Effector memory CD8-positive, alpha-beta T cell (primary cell): ENCODE results near the gene CADM4.
"Not testable (repeated sequence)": the region's sequence is repeated elsewhere in the genome, so short reads cannot be mapped to it uniquely, and the experiment has no call there.

Experiments
- ATAC-seq: fragments of 150-1000 bp; cut with Tn5 transposase; replicated peaks from 2 replicates; pipeline ENCODE4 v1.10.0; 2021; ENCODE audit warnings: mild to moderate bottlenecking, moderate library complexity
- DNase-seq, 3 experiments: peaks; one replicate each; pipeline ENCODE4 v3.0.0; 2021
- H3K27ac Mint-ChIP-seq, 2 donors: one replicate each; pipeline ENCODE4 v1.8.0; 2022; ENCODE audit warnings: mild to moderate bottlenecking in 2 of 2, mixed read lengths in 2 of 2, moderate library complexity in 2 of 2
- H3K27me3 Mint-ChIP-seq, 2 donors: one replicate each; pipeline ENCODE4 v1.8.0; 2022; ENCODE audit warnings: mixed read lengths in 2 of 2
- H3K36me3 Mint-ChIP-seq: one replicate; pipeline ENCODE4 v1.8.0; 2022; ENCODE audit warnings: mild to moderate bottlenecking, moderate library complexity, mixed read lengths; ENCODE audit not compliant: insufficient read depth
- H3K4me1 Mint-ChIP-seq, 2 donors: one replicate each; pipeline ENCODE4 v1.8.0; 2022; ENCODE audit warnings: low read depth in 2 of 2, mixed read lengths in 2 of 2
- H3K4me3 Mint-ChIP-seq, 2 donors: one replicate each; pipeline ENCODE4 v1.8.0; 2022; ENCODE audit warnings: mild to moderate bottlenecking in 2 of 2, mixed read lengths in 2 of 2, moderate library complexity in 2 of 2
- H3K9me3 Mint-ChIP-seq, 2 donors: one replicate each; pipeline ENCODE4 v1.8.0; 2022; ENCODE audit warnings: mixed read lengths in 2 of 2

The CADM4 gene

GRCh38 chr19:43652546-43652874, 12.9 kb upstream of the CADM4 start:
- Mint-ChIP-seq H3K4me3 (no peak overlapping the region), H3K36me3 (peaks cover 24% of the 10 kb centered on the region), H3K27me3 (no peaks in the 10 kb centered on the region), H3K9me3 (no peaks in the 10 kb centered on the region), H3K4me1 (no peaks in the 10 kb centered on the region), H3K27ac (no peak overlapping the region)
- no peak for ATAC-seq
- no peak for DNase-seq

GRCh38 chr19:43651758-43652545, 12.3 kb upstream of the CADM4 start:
- H3K4me3 Mint-ChIP-seq: no peak overlapping the region
- H3K36me3 Mint-ChIP-seq: peaks cover 29% of the 10 kb centered on the region
- H3K27me3 Mint-ChIP-seq: no peaks in the 10 kb centered on the region
- H3K4me1 Mint-ChIP-seq: no peaks in the 10 kb centered on the region
- no peak overlapping the region for H3K27ac Mint-ChIP-seq
- DNase-seq (peak in 1 of 3 experiments; percentile 26), ATAC-seq (peak; percentile 45)
- no peaks in the 10 kb centered on the region for H3K9me3 Mint-ChIP-seq

DNA sequence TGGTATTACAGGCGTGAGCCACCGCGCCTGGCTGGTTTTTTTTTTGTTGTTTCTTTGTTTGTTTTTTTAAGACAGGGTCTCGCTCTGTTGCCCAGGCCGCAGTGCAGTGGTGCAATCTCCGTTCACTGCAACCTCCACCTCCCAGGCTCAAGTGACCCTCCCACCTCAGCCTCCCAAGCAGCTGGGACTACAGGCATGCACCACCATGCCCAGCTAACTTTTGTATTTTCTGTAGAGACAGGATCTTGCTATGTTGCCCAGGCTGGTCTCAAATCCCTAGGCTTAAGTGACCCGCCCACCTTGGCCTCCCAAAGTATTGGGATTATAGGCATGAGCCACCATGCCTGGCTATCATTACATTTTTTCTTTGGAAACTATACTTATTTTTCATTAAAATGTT, 10.6 kb upstream of the CADM4 start:
- ATAC-seq, H3K9me3 Mint-ChIP-seq, H3K4me3 Mint-ChIP-seq, H3K27ac Mint-ChIP-seq, DNase-seq, H3K27me3 Mint-ChIP-seq, H3K4me1 Mint-ChIP-seq: not testable (repeated sequence)
- peaks cover 23% of the 10 kb centered on the region for H3K36me3 Mint-ChIP-seq

GRCh38 chr19:43649514-43649913, 9.9 kb upstream of the CADM4 start:
- no peak overlapping the region for H3K4me3 Mint-ChIP-seq
- H3K36me3 Mint-ChIP-seq: peaks cover 20% of the 10 kb centered on the region
- no peaks in the 10 kb centered on the region for H3K4me1 Mint-ChIP-seq
- no peaks in the 10 kb centered on the region for H3K27me3 Mint-ChIP-seq
- no peak for ATAC-seq
- no peaks in the 10 kb centered on the region for H3K9me3 Mint-ChIP-seq
- DNase-seq: no peak
- H3K27ac Mint-ChIP-seq: no peak overlapping the region

DNA sequence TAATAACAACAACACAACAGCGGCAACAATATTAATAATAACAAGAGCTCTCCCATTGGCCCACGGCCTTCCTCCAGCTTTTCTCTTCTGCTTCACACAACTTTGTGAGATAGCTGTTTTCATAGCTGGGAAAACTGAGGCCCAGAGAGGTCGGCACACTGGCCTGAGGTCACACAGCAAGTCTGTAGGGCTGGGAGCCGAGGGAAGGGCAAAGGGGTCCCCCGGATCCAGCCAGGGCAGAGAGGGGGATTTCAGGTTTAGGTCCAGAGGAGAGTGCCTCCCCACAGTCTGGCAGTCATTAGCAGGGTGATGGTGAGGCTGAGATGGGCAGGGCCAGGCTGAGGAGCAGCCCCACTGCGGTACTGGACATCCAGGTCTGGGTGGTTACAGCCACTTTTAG, 9.0 kb upstream of the CADM4 start:
- Mint-ChIP-seq H3K9me3 (no peaks in the 10 kb centered on the region), H3K27me3 (no peaks in the 10 kb centered on the region), H3K36me3 (peaks cover 16% of the 10 kb centered on the region), H3K4me1 (no peaks in the 10 kb centered on the region), H3K27ac (peak overlapping the region in 1 of 2 donors; percentile 23), H3K4me3 (no peak overlapping the region)
- DNase-seq: no peak
- ATAC-seq: no peak

- H3K36me3 Mint-ChIP-seq: peaks cover 8% of the 10 kb centered on the region
- peaks cover 2 to 7% of the 10 kb centered on the region in 2 donors for H3K4me1 Mint-ChIP-seq
- DNase-seq: no peak
- H3K27ac Mint-ChIP-seq: no peak overlapping the region
- H3K27me3 Mint-ChIP-seq: peaks cover 19 to 22% of the 10 kb centered on the region in 2 donors
- no peak overlapping the region for H3K4me3 Mint-ChIP-seq
- no peak for ATAC-seq
- no peaks in the 10 kb centered on the region for H3K9me3 Mint-ChIP-seq
Measured at GRCh38 chr19:43644181-43644580, 4.5 kb upstream of the CADM4 start.

GRCh38 chr19:43643326-43643725, 3.7 kb upstream of the CADM4 start:
- H3K27ac Mint-ChIP-seq: no peak overlapping the region
- H3K9me3 Mint-ChIP-seq: no peaks in the 10 kb centered on the region
- H3K4me1 Mint-ChIP-seq: peaks cover 10 to 12% of the 10 kb centered on the region in 2 donors
- peaks cover 9% of the 10 kb centered on the region for H3K36me3 Mint-ChIP-seq
- H3K27me3 Mint-ChIP-seq: peaks cover 27 to 31% of the 10 kb centered on the region in 2 donors
- H3K4me3 Mint-ChIP-seq: no peak overlapping the region
- no peak for DNase-seq
- no peak for ATAC-seq

- Mint-ChIP-seq H3K27ac (no peak overlapping the region), H3K4me3 (no peak overlapping the region), H3K9me3 (no peaks in the 10 kb centered on the region), H3K36me3 (peaks cover 9% of the 10 kb centered on the region), H3K27me3 (peaks cover 35 to 39% of the 10 kb centered on the region in 2 donors), H3K4me1 (peaks cover 10 to 12% of the 10 kb centered on the region in 2 donors)
- ATAC-seq (no peak), DNase-seq (no peak)
Measured at GRCh38 chr19:43642531-43642930, 2.9 kb upstream of the CADM4 start.

GRCh38 chr19:43641333-43641732, 1.7 kb upstream of the CADM4 start:
- peaks cover 10 to 12% of the 10 kb centered on the region in 2 donors for H3K4me1 Mint-ChIP-seq
- ATAC-seq: no peak
- peak overlapping the region; percentile 67 to 75 for H3K4me3 Mint-ChIP-seq
- H3K9me3 Mint-ChIP-seq: no peaks in the 10 kb centered on the region
- peak overlapping the region in 1 of 2 donors; percentile 3 for H3K27ac Mint-ChIP-seq
- peaks cover 3% of the 10 kb centered on the region for H3K36me3 Mint-ChIP-seq
- peaks cover 42 to 51% of the 10 kb centered on the region in 2 donors for H3K27me3 Mint-ChIP-seq
- DNase-seq: no peak

DNA sequence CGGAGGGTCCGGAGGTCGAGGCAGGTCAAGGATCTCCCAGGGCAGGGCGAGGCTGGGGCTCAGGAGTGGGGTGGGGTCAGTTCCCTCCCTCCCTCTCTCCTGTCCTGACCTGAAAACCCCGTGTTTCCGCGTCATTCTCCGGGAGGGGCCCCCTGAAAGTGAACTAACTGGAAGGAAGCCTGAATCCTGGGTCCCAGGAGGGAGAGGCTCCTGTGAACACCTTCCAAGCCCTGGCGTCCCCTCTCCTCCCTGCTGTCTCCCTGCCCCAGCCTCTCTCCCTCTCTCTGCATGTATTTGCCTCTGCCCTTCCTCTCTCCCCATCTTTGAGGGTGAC, 741 bp upstream of the CADM4 start:
- H3K4me3 Mint-ChIP-seq: peak overlapping the region; percentile 67 to 75
- H3K36me3 Mint-ChIP-seq: peaks cover 3% of the 10 kb centered on the region
- ATAC-seq (no peak), DNase-seq (no peak)
- H3K4me1 Mint-ChIP-seq: peaks cover 10 to 12% of the 10 kb centered on the region in 2 donors
- no peaks in the 10 kb centered on the region for H3K9me3 Mint-ChIP-seq
- H3K27ac Mint-ChIP-seq: no peak overlapping the region
- peaks cover 43 to 60% of the 10 kb centered on the region in 2 donors for H3K27me3 Mint-ChIP-seq

GRCh38 chr19:43638995-43639518, 593 bp downstream of the CADM4 start:
- ATAC-seq (no peak), DNase-seq (no peak)
- Mint-ChIP-seq H3K27me3 (peaks cover 48 to 68% of the 10 kb centered on the region in 2 donors), H3K4me1 (peaks cover 12 to 14% of the 10 kb centered on the region in 2 donors), H3K4me3 (peak overlapping the region; percentile 80 to 84), H3K36me3 (peaks cover 3% of the 10 kb centered on the region), H3K9me3 (no peaks in the 10 kb centered on the region), H3K27ac (no peak overlapping the region)

- peaks cover 12 to 14% of the 10 kb centered on the region in 2 donors for H3K4me1 Mint-ChIP-seq
- ATAC-seq (no peak), DNase-seq (no peak)
- no peaks in the 10 kb centered on the region for H3K9me3 Mint-ChIP-seq
- no peak overlapping the region for H3K27ac Mint-ChIP-seq
- H3K4me3 Mint-ChIP-seq: peak overlapping the region; percentile 80 to 84
- peaks cover 50 to 74% of the 10 kb centered on the region in 2 donors for H3K27me3 Mint-ChIP-seq
- peaks cover 3% of the 10 kb centered on the region for H3K36me3 Mint-ChIP-seq
Measured at GRCh38 chr19:43638214-43638994, 1.2 kb downstream of the CADM4 start.

DNA sequence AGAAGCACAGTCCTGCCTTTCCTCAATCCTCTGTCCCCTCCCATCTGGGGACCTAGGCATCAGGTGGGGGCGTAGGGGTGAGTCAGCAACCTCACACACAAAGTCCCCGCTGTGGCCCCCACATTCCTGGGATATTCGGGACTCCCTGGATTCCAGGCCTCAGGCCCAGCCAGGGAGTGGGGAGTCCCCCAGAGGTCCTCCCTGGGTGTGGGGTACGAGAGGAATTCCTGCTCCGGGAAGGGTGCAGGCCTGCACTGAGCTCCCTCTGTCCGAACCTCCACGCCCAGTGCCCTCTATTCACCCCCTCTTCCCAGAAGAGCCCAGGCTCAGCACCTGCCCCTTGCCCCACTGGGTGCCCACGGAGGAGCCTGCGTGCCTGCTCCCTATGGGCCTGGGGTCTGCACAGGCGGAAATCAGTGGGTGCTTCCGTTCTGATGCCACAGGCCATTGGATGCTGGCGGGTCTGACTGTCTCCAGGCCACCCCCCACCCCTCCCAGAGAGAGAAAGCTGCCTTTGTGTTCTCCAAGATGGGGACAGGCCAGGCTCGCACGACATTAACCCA, 3.4 kb downstream of the CADM4 start:
- no peak overlapping the region for H3K27ac Mint-ChIP-seq
- DNase-seq (no peak), ATAC-seq (no peak)
- no peaks in the 10 kb centered on the region for H3K9me3 Mint-ChIP-seq
- peaks cover 12% of the 10 kb centered on the region in 2 donors for H3K4me1 Mint-ChIP-seq
- no peak overlapping the region for H3K4me3 Mint-ChIP-seq
- peaks cover 48 to 89% of the 10 kb centered on the region in 2 donors for H3K27me3 Mint-ChIP-seq
- H3K36me3 Mint-ChIP-seq: peaks cover 3% of the 10 kb centered on the region
